Activated CD8-positive, alpha-beta T cell treated with anti-CD3 and anti-CD28 coated beads for 36 hours (primary cell): ENCODE results near the gene HTRA1. TPM values are rescaled to one million over a fixed set of nuclear protein-coding genes. Genes with fewer than 3 reads are reported as not detected.

ENCODE experiments used
- ATAC-seq: fragments of 200-7000 bp; cut with Tn5 transposase; one replicate; pipeline ENCODE4 v1.10.0; 2021; ENCODE audit warnings: mild to moderate bottlenecking, moderate library complexity
- CTCF ChIA-PET: fragments of 350-600 bp; sonication (Branson Sonifier 250); formaldehyde crosslinking; loops from one replicate; lab custom pipeline; 2021; ENCODE audit warnings: antibody characterized with exemption; lab: Charles Lee
- POLR2A ChIA-PET: fragments of 350-600 bp; sonication (Branson Sonifier 250); formaldehyde crosslinking; loops from one replicate; lab custom pipeline; 2021; ENCODE audit warnings: antibody characterized with exemption; lab: Charles Lee
- DNase-seq: peaks from one replicate; pipeline ENCODE4 v3.0.0-alpha.2; 2020
- H3K27ac Mint-ChIP-seq: one replicate; pipeline ENCODE4 v1.8.0; 2021; ENCODE audit warnings: mild to moderate bottlenecking, mixed read lengths
- H3K27me3 Mint-ChIP-seq: one replicate; pipeline ENCODE4 v1.8.0; 2021; ENCODE audit warnings: mixed read lengths
- H3K36me3 Mint-ChIP-seq: one replicate; pipeline ENCODE4 v1.8.0; 2021; ENCODE audit warnings: low read depth, mixed read lengths
- H3K4me1 Mint-ChIP-seq: one replicate; pipeline ENCODE4 v1.8.0; 2021; ENCODE audit warnings: low read depth, mixed read lengths
- H3K4me3 Mint-ChIP-seq: one replicate; pipeline ENCODE4 v1.8.0; 2021; ENCODE audit warnings: mild to moderate bottlenecking, moderate library complexity, mixed read lengths
- H3K9me3 Mint-ChIP-seq: one replicate; pipeline ENCODE4 v1.8.0; 2021; ENCODE audit warnings: mixed read lengths
- intact Hi-C: fragments of 100-400 bp; cut with micrococcal nuclease; formaldehyde crosslinking; loops from one replicate; pipeline ENCODE4 v1.10.0; 2022
- total RNA-seq, 2 experiments: library from RNA; stranded (reverse); gene quantifications; one replicate each; pipeline ENCODE4 v1.2.3, GENCODE V29; 2021
- TF ChIP-seq, protein P1 (sequence below): fragments of 200-600 bp; IDR thresholded peaks from one replicate; pipeline ENCODE4 v1.8.0; 2022; ENCODE audit warnings: antibody characterized with exemption, mild to moderate bottlenecking

Gene HTRA1
- total RNA-seq, 2 experiments from 2014 or later = not detected

DNA sequence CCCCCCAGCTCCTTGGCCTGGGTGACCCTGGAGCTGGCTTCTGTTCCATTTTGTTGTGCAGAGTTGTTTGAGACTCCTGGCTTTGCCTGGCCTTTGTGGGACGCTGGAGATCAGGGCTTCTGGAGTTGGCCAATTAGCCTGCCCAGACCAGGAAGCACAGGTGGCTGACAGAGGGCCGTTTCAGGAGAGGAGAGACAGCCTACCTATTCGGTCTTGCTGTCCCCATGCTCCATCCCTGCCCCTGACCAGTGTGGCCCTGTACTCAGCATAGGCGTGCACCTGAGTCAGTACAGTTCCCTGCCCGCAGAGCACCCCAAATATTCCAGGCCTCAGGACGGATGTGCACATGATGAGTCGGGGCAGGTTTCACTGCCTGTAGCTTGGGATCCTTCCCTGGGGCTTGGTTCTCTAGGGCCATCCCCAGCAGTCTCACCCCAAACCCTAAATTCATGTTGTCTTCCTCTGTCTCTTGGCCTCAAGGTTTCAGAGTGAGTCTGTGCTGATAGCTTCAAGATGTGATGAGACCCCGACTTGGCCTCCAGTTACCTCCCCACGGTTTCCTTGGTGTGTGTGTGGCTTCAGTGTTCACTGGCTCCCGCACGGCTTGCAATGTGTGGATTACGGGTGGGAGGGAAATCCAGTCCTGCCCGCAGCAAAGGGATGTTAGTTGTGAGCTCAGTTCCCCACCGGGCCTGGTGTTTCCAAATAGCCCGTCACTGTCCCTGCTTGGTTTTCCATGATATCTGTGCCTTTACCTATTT, 44.7 kb downstream of the HTRA1 start:
- ATAC-seq (no peak), DNase-seq (no peak)
- no peaks in the 10 kb centered on the region for H3K9me3 Mint-ChIP-seq
- H3K36me3 Mint-ChIP-seq = no peaks in the 10 kb centered on the region
- H3K27ac Mint-ChIP-seq = no peak overlapping the region
- H3K4me1 Mint-ChIP-seq = no peaks in the 10 kb centered on the region
- ChIA-PET CTCF (interaction anchor here (1.4 to 1.8 kb wide), 2 partner anchors 16 to 60 kb away, joined by 3 to 4 read pairs; no protein-coding TSS in a partner anchor), POLR2A (interaction anchor here (1.0 kb wide), 1 partner anchor 68 kb away, joined by 4 read pairs; no protein-coding TSS in a partner anchor)
- H3K27me3 Mint-ChIP-seq = no peaks in the 10 kb centered on the region
- no peak overlapping the region for H3K4me3 Mint-ChIP-seq
- TF ChIP-seq, protein P1, sequence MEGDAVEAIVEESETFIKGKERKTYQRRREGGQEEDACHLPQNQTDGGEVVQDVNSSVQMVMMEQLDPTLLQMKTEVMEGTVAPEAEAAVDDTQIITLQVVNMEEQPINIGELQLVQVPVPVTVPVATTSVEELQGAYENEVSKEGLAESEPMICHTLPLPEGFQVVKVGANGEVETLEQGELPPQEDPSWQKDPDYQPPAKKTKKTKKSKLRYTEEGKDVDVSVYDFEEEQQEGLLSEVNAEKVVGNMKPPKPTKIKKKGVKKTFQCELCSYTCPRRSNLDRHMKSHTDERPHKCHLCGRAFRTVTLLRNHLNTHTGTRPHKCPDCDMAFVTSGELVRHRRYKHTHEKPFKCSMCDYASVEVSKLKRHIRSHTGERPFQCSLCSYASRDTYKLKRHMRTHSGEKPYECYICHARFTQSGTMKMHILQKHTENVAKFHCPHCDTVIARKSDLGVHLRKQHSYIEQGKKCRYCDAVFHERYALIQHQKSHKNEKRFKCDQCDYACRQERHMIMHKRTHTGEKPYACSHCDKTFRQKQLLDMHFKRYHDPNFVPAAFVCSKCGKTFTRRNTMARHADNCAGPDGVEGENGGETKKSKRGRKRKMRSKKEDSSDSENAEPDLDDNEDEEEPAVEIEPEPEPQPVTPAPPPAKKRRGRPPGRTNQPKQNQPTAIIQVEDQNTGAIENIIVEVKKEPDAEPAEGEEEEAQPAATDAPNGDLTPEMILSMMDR = no peak
- intact Hi-C loops = no loop called here

DNA sequence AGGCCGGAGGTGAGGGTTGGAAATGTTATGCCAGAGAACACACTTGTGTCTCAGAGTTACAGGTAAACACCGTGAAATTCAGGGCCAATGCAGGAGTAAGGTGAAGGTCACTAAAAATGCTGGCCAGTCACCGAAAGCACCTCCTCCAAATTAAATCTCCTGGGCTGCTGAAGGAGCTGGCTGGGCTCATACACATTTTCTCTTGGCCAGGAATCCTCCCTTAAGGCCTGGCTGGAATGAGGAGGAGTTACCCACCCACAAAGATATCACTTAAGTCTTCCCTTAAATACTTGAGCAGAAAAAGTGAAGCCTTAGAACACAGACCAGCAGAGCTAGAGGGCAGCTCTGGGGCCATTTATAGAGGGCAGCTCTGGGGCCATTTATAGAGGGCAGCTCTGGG, 46.3 kb downstream of the HTRA1 start:
- intact Hi-C loops = no loop called here
- H3K4me3 Mint-ChIP-seq = no peak overlapping the region
- H3K36me3 Mint-ChIP-seq = no peaks in the 10 kb centered on the region
- H3K9me3 Mint-ChIP-seq = no peaks in the 10 kb centered on the region
- ChIA-PET POLR2A (no interaction called here), CTCF (interaction anchor here (0.8 to 4.5 kb wide), 2 partner anchors 11 to 58 kb away, joined by 3 to 39 read pairs; no protein-coding TSS in a partner anchor)
- TF ChIP-seq, protein P1 = no peak
- no peak for ATAC-seq
- peaks cover 2% of the 10 kb centered on the region for H3K4me1 Mint-ChIP-seq
- no peak overlapping the region for H3K27ac Mint-ChIP-seq
- no peaks in the 10 kb centered on the region for H3K27me3 Mint-ChIP-seq
- no peak for DNase-seq

DNA sequence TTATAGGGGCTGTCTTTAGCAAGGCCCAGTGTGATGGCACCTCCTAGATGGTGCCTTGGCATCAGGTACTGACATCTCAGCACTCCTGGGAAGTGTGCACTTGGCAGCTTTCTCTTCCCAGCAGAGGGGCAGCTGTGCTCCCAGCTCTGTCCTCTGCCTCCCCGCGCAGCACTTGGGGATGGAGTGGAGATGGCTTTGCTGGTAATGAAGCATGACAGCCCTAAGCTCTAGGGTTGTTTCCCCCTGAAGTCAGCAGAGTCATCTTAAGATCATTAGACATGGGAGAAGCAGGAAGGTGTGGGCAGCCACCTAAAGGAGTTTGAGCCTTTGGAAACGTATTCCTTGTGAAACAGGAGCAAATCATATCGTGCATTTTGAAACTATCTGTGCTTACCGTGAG, 46.7 kb downstream of the HTRA1 start:
- POLR2A ChIA-PET = no interaction called here

DNA sequence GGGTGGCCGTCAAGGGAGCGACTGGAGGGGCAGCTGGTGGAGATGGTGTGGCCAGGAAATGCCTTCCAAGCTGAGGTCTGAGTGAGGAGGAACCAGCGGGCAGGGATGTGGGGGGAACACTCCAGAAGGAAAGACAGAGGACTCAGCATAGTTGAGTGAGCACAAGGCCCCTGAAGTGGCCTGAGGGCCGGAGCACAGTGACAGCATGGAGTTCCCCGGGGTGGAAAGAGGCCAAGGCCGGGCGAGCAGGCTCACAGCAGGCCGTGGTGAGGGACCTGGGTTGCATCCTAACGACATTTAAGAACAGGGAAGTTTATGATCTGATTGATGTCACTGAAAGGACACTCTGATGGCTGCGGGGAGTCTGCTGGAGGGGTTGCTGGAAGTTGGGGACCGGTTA, 48.0 kb downstream of the HTRA1 start:
- Mint-ChIP-seq H3K9me3 (no peaks in the 10 kb centered on the region), H3K4me1 (peaks cover 15% of the 10 kb centered on the region), H3K36me3 (no peaks in the 10 kb centered on the region), H3K4me3 (no peak overlapping the region), H3K27ac (no peak overlapping the region), H3K27me3 (peaks cover 2% of the 10 kb centered on the region)
- ChIA-PET CTCF (interaction anchor here (4.5 kb wide), 1 partner anchor 57 kb away, joined by 39 read pairs; no protein-coding TSS in a partner anchor), POLR2A (no interaction called here)
- DNase-seq (no peak), ATAC-seq (no peak)
- intact Hi-C loops = no loop called here
- TF ChIP-seq, protein P1 = no peak

More for the DNA sequence above, 46.7 kb downstream of the HTRA1 start:
- Mint-ChIP-seq H3K4me1 (peaks cover 7% of the 10 kb centered on the region), H3K9me3 (no peaks in the 10 kb centered on the region), H3K27me3 (no peaks in the 10 kb centered on the region), H3K27ac (no peak overlapping the region), H3K4me3 (no peak overlapping the region), H3K36me3 (no peaks in the 10 kb centered on the region)
- intact Hi-C loops = no loop called here
- TF ChIP-seq, protein P1 = no peak
- DNase-seq (no peak), ATAC-seq (no peak)
- CTCF ChIA-PET = interaction anchor here (0.8 to 4.5 kb wide), 2 partner anchors 12 to 58 kb away, joined by 3 to 39 read pairs; no protein-coding TSS in a partner anchor

DNA sequence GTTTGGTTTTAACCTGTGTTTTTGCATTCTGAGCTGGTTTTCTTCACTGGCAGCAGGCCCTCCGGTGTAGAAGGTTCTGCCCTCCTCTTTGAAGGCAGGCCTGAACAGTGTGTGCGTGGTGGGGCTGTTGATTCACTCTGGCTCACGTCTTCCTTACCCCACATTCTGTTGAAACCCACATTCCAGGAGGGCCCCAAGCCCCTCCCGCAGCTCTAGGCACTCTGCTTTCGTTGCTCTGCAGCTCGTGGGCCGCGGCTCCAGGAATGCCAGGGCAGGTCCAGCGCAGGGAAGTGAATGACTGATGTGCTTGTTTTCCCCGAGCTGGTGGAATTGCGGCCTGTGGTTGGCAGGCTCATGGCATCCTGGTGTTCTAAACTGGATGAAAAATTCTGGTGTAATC, 49.0 kb downstream of the HTRA1 start:
- intact Hi-C loops = no loop called here
- TF ChIP-seq, protein P1 = no peak
- ChIA-PET POLR2A (interaction anchor here (1.0 kb wide), 1 partner anchor 16 kb away, joined by 4 read pairs; no protein-coding TSS in a partner anchor), CTCF (interaction anchor here (4.5 kb wide), 1 partner anchor 56 kb away, joined by 39 read pairs; no protein-coding TSS in a partner anchor)
- H3K4me1 Mint-ChIP-seq = peaks cover 24% of the 10 kb centered on the region
- H3K9me3 Mint-ChIP-seq = no peaks in the 10 kb centered on the region
- H3K27ac Mint-ChIP-seq = no peak overlapping the region
- H3K36me3 Mint-ChIP-seq = no peaks in the 10 kb centered on the region
- no peak overlapping the region for H3K4me3 Mint-ChIP-seq
- DNase-seq = no peak
- peaks cover 2% of the 10 kb centered on the region for H3K27me3 Mint-ChIP-seq
- no peak for ATAC-seq
